ENCODE results near the gene SPATA12.

DNA sequence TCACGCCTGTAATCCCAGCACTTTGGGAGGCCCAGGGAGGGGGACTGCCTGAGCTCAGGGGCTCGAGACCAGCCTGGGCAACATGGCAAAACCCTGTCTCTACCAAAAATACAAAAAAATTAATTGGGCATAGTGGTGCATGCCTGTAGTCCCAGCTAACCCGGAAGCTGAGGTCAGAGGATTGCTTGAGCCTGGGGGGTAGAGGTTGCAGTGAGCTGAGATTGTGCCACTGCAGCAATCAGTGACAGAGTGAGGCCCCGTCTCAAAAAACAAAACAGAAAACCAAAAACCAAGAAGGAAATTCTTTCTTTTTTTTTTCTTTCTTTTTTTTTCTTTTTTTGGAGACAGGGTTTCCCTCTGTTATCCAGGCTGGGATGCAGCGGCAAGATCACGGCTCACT lies 3.5 kb downstream of the SPATA12 start:
- TF ChIP-seq, protein P1, sequence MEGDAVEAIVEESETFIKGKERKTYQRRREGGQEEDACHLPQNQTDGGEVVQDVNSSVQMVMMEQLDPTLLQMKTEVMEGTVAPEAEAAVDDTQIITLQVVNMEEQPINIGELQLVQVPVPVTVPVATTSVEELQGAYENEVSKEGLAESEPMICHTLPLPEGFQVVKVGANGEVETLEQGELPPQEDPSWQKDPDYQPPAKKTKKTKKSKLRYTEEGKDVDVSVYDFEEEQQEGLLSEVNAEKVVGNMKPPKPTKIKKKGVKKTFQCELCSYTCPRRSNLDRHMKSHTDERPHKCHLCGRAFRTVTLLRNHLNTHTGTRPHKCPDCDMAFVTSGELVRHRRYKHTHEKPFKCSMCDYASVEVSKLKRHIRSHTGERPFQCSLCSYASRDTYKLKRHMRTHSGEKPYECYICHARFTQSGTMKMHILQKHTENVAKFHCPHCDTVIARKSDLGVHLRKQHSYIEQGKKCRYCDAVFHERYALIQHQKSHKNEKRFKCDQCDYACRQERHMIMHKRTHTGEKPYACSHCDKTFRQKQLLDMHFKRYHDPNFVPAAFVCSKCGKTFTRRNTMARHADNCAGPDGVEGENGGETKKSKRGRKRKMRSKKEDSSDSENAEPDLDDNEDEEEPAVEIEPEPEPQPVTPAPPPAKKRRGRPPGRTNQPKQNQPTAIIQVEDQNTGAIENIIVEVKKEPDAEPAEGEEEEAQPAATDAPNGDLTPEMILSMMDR (IDR thresholded peaks at IDR 0.05), result no peak
- no peak for TF ChIP-seq POLR2A (IDR thresholded peaks at IDR 0.05)
